Stimulated activated CD8-positive, alpha-beta memory T cell treated with anti-CD3 and anti-CD28 coated beads, Interleukin-4, amount 100 ng/mL, for 24 hours (primary cell): ENCODE results near the gene ACSF2.

Source experiments
- DNase-seq: peaks from one replicate; pipeline ENCODE4 v3.0.0-alpha.2; 2020; ENCODE audit warnings: low read depth

ACSF2 gene

DNA sequence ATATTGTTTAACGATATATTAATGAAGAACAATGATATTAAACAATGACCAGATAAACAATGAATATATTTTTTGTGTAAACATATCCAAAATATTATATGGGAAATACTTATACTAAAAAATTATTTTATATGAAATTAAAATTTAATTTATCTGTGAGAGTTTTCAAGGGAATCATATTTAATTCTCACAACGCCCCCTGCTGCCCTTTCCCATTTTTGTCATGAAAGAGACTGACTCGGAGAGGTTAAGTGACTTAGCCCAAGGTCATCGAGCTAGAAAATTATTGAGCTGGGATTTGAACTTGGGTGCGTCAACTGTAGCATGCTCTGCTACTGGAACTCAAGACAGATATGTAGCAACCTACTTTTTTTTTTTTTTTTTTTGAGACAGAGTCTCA lies 75.0 kb downstream of the ACSF2 start:
- DNase-seq: no peak

DNA sequence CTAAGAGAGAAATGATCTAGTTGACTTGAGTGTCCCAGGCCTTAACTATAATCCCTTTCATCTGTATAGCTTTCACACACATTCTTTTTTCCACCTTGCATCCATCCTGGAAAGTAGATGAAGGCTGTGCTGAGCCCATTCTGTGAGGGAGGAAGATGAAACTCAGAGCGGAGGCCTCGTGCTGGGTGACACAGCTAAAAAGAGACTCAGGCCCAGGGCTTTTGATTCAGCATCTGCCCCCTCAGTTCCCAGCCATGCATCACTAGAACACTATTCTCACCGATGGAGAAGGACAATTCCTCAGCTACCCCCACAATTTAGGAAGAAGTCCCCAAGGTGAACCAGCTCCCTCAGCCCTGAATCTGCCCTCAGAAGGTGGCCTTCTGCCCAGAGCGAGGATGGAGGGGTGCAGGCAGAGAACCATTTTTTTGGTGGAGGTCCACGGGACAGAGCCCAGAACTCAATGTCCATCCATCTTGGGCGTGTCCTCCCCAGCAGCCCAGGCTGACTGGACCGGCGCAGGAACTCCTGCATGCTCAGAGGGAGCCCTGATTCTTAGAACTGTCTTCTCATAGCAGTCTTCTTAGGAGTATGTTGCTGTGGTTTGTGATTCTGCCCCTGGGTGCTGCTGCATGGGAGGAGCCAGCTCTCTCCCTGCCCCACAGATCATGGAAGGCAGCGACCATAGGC lies 76.4 kb downstream of the ACSF2 start:
- DNase-seq: no peak

DNA sequence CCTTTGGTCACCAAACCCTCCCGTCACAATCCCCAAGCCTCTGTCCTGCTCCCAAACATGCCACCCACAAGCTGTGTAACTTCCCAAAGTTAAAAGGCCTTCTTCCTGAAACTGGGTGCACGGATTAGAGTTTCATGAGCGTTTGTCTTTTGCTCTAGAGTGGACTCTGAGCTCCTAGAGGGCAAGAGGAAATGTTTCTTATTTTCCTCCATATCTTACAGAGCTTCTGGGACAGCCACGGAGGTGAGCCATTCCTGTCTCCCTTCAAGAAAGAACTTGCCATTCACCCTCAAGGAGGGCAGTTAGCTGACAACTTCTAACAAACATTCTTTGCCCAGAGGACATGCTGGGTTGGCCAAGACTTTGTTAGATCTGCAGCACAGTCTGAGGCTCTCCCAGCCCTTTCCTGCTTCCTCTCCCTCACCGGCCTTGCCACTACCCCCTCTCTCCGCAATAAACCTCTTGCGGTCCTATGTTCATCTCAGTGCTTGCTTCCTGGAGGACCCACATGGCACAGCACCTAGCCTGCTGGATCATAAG lies 79.6 kb downstream of the ACSF2 start:
- DNase-seq: no peak

DNA sequence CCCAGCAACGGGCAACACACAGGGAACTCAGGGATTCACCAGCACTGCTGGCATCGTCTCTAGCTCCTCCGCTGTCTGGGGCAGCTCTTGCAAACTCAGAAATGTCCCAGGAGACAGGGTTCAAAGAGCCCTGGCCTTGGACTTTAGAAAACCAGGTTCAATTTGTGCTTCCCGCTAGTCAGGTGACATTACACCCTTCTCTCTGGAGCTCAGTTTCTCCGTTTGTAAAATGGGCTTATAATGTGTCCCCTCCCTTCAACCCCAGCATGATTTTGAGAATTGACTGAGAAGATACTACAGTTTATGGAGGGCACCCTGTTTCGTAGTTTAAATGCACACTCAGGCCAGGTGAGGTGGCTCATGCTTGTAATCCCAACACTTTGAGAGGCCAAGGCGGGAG lies 80.3 kb downstream of the ACSF2 start:
- DNase-seq: no peak

DNA sequence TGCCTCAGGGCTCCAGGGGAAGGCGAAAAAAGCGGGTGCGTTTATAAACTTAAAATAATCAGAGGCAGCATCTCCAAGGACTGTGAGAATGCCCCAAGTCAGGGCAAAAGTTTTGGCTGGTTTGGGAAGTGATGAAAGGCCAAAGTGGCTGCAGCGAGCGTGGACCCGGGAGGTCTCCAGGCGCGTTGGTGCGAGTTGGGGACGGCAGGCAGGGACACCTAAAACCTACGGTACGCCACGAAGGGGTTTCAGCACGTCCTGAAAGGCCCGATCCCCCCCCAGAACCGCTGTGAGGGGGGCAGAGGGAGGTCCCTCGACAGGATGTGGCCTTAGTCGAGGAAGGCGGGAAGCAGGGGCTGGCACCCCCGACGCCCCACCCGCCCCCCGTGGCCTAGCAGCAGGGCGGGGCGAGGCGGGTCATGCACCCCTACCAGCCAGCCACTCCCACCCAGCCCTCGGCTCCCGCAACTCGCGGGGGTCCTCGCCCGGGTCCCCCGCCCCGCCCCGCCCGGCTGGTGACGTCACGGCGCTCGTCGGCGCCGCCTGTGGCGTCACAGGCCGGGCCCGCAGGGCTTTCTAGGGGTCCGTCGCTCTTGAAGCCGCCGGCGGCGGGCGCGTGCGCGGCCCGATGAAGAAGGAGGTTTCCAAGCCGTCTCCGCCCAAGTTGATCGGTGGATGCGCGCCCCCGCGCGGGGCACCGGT lies 82.0 kb downstream of the ACSF2 start, which contains the start of gene MYCBPAP:
TSS of gene MYCBPAP (plus strand) at position 569 of the 702 bp plus-strand sequence. CDS start 236 bp downstream, outside the sequence.
- DNase-seq: peak; percentile 61

DNA sequence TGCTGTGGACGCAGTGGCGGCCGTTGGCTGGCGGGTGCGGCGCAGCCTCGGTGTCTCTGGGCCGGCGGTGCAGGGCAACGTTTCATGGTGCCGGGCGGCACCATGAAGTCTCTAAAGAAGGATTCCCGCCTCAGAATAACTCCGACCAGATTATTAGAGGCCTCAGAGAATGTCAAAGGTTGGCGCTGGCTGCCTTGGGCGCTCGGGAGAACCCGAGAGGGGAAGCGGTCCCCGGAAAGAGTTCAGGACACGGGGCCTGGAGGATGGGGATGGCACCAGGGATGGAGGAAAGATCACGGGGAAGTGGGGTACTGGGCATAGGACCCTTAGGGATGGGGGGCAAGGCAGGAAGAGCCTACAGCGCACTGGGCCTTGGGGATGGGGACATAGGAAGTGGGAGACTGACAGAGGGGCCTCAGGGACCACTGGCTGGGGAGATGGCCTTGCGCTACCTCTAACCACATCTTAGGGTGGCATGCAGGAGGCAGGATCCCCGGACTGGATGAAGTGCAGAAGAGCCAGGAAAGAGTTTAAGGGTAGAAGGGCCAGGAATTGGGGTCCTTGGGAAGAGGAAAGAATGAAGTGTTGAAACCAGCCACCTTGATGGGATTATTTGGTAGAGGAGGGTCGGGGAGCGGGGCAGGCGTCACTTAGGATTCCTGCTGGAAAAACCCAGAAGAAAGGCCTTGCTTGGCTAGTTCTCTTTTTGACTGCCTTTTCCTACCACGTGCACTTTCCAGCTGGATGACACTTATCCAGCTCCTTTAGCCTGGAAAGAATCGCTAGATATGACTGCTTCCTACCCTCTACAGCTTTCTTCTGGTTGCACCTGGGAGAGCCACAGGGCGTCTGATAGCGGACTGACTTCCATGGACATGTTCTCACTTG lies 82.8 kb downstream of the ACSF2 start:
- DNase-seq: no peak

DNA sequence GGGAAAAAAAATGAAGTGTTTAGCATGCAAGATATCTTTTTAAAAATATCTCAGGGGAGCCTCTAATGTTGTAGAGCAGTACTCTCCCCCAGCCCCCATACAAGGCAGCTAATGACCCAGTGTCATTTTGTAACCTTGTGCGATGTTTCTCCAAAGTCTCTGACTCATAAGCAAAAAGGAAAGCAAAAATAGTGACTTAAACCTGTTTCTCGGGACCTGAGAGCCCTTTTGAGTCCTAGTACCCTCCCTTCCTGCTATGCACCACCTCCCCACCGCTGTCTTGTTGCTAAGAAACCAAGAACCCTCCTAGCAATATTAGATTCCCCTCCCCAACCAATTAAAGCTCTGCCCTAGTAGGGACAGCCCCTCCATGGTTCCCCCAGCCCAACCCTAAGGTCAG lies 85.0 kb downstream of the ACSF2 start:
- no peak for DNase-seq

DNA sequence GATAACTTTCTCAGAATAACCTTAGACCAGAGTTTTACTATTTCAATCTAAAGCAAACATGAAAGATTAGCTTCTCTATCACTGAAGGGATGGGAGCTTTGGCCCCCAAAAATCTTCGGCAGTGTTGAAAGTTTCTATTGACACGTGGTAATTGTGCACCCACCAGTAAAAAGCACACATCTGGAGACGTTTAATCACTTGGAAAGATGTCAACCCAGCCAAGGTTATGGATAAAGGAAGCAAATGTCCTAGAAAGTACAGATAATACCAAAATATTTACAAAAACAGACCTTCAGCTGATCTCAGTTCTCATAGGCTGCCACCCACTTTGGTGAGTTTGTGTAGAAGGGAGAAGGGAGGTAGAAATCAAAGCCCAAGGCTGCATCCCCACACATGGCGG lies 87.5 kb downstream of the ACSF2 start:
- DNase-seq: no peak

DNA sequence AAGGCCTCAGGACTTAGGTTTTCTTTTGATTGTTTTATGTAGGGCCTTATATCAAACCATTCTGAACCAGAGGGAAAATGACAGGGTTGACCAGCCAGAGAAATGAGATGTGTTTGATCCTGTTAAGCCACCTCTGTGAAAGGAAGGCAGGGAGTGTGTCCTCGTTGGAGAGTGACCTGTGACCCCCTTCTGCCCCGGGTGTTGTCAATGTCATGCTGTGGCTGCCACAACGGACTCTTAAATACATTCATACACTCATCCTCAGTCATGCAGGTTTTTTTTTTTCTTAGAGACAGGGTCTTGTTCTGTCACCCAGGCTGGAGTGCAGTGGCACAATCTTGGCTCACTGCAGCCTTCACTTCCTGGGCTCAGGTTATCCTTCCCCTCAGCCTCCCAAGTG lies 88.4 kb downstream of the ACSF2 start:
- no peak for DNase-seq

DNA sequence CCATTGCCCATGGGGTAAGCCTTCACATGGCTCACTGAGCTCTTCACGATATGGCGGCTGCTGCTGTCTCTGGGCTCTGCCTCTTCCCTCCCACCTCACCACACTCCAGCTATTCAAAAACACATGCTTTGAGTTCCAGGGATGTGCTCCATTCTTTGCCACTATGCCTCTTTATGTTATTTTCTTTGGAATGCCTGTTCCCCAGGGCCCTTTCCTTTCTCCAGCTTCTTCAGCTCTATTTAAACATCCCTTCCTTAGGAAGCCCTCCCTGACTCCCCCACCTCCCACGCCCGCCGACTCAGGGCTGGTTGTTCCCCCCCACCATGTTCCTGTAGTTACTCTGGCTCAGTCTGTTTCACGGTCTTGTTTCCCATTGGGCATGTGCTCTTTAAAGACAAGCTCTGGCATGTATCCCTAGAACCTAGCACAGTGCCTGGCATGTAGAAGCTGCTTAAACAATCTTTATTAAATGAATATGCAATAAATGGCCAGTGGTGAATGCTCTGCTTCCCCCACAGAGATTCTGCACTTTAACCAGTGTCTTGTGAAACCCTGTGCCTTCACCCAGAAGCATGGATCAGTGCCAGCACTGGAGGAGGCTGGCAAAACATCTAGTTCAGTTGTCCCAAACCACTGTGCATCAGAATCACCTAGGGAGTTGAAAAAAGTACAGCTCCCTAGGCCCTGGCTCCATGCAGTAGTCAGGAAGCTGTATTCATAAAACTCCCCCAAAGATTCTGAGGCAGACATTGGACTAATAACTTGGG lies 89.1 kb downstream of the ACSF2 start:
- DNase-seq: no peak

DNA sequence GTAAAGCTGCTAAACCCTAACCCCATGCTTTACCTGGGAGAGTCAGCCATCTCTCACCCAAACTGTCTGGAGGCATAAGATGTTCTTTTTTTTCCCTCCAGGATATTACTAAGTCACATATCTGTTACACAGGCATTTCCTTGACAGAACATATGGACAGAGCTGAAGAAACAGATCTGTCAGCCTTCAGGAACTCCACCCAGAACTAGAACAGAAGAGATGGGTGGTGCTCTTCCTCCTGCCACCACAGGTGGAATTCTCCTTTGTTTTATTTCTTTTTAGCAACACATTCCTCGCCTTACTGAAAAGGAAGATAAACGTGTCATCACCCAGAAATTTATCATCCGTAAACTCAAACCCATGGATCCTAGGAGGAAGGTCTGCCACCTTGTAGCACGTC lies 91.0 kb downstream of the ACSF2 start:
- no peak for DNase-seq

DNA sequence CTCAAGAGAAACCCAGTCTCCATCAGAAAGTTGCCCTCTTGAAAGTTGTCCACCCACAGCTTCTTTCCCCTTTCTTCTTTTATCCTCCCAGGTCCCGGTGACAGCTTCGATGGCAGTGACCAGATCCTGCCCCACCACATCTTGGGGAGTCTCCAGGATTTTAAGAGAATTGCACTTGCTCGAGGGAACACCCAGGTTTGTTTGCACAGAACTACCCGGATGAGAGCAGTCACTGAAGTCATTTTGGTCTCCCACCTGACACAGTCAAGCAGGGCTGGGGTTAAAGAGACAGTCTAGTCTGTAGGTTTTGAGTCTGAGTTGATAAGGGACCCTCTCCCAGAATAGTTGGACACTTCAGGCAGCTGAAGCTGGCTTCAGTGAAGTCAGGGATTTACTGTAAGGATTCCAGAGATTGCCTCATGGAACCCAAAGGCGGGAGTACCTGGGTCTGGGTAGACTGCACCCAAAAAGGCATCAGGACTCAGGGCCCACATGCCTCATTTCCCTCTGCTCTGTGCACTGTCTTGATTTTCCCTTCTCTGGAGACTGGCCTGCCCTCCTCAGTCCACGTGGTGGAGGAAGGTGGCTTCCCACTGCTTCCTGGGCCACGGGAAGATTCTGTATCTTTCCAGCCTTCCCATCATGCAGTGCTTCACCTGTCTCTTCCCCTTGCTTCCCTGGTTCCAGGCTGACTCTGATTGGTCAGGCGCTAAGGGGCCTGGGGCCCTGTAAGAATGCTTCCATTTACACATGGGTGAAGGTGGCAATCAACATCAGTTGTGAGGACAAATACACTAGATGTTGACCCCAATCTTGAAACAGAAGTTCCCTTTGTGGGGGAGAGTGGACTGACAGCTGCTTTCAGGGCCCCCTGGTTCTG lies 91.7 kb downstream of the ACSF2 start:
- no peak for DNase-seq

DNA sequence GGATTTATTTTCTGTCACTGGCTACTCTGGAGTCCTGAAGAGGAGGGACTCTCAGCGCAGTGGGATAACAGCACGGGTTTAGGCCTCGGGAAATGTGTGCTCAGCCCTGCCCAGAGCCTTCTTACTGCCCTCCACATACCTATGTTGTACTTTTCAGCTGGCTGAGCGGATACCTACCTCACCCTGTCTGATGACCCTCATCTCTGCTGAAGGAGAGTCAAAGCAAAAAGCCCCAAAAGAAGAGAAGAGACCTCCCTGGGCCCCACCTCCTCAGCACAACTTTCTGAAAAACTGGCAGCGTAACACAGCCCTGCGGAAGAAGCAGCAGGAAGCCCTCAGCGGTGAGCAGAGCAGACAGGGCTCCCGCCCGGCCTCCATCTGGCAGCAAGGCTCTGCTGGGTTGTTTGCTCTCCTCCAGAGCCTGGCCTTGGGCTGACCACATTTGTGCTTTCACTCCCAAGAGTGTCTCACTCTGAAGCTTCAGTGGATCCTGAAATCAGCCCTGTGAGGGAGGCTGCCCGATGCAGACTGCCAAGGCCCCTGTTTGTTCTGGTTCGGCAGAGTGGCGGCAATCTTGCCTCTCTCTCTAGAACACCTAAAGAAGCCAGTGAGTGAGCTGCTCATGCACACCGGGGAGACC lies 92.5 kb downstream of the ACSF2 start:
- no peak for DNase-seq

DNA sequence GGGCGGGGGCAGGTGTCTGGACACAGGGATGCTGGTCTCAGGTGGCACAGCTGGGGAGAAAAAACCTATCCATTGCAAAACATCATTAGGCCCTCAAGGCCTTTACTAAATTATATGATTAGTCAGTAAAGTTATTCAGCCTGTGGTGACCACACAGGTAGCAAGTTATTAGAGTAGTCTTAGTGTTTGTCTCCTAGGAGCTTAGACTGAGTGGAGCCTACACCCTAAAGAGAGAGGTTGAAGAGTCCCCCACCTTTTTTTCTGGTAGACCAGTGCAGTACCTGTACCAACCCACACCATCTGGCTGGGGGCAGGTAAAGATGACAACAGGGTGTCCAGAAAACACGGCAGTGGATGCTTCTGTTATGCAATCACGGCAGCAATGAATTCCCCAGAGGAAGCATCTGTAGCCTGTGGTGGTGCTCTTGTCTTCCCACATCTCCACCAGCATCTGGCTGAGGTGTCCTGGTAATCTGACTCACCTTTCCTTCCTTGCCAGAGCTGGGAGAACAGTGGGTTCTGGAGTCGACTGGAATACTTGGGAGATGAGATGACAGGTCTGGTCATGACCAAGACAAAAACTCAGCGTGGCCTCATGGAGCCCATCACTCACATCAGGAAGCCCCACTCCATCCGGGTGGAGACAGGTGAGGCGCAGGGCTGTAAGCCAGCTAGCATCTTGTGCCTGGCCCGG lies 93.3 kb downstream of the ACSF2 start:
- DNase-seq: no peak

DNA sequence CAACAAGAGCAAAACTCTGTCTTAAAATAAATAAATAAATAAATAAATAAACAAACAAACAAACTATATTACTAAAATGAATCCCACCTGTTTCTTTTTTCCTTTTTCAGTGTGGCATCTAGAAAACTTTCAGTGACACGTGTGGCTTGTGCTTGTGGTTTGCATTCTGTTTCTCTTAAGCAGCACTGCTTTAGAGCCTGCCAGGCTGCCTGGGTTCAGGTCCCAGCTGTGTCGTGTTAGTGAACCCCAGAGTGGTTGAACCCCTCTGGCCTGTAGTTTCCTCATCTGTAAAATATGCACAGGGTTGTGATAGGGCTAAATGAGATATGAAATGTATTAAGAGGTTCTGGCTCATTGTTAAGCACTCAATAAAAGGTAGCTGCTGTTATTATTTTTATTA lies 94.5 kb downstream of the ACSF2 start:
- no peak for DNase-seq

DNA sequence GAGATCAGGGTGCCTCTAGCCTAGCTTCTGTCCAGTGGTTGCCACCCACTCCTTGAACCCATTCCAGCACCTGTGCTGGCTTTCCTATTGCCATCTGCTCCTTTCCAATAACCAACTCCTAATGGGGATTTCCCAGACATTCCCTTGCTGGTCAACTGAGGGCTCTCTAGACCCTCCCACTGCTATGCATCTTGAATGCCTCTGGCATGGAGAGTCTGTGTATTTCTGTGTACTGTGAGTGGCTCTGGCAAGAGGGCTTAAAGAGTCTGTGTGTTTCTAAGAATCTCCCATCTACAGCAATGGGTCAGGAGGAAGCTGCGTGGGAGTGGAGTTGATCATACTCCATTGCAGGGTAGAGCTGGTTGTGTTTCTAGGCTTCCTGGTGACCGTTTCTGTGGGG lies 95.5 kb downstream of the ACSF2 start:
- DNase-seq: no peak

DNA sequence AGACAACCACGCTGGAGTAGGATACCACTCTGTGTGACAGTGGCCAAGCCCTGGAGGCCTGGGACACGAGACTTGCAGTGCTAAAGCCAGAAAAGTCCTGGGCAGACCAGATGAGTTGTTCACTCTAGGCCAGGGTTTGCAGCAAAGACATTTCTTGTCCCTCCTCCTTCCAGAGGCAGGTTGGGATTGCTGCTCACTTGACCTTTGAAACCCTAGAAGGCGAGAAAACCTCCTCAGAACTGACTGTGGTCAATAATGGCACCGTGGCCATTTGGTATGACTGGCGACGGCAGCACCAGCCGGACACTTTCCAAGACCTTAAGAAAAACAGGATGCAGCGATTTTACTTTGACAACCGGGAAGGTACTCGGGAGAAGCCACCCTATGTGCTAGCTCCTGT lies 96.7 kb downstream of the ACSF2 start:
- DNase-seq: no peak

DNA sequence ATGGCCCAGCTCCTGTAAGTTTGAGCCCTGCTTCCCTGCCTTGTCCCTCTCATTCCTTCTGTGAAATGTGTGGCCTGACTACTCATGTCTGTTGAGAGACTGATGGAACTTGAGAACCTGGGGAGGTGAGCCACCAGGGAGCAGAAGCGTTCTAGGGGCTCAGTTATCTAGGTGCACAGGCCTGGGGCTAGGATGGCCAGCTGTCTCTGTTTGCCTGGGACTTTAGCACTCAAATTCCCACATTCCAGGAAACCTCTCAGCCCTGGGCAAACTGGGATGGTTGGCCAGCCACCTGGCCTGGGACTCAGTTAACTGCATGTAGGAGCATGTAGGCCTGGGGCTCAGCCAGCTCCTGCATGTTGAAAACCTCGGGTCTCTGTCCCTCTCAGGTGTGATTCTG lies 97.2 kb downstream of the ACSF2 start:
- DNase-seq: no peak
